ENCODE data around the gene ZFP36.

GRCh38 chr19:39400061-39400460, 6.6 kb upstream of the ZFP36 start:
- TF ChIP-seq CTCF (IDR thresholded peaks at IDR 0.05) = no peak
- TF ChIP-seq POLR2A (IDR thresholded peaks at IDR 0.05) = no peak
- no peak for TF ChIP-seq POLR2AphosphoS5 (IDR thresholded peaks at IDR 0.05)
